H1 (cell line): ENCODE results near the gene TMCC3.

Source experiments
- BACH1 ChIP-seq: IDR thresholded peaks from 2 replicates; pipeline ENCODE4 v1.6.1; 2012; ENCODE audit warnings: low read length, improper control_type of control experiment
- HDAC6 ChIP-seq: IDR thresholded peaks from one replicate; pipeline ENCODE4 v1.7.1; 2012; ENCODE audit warnings: low read depth, mild to moderate bottlenecking, inconsistent platforms, low read length, moderate library complexity
- KDM1A ChIP-seq: fragments of 200-600, 300-600 bp; sonication (generic); IDR thresholded peaks from 2 replicates; pipeline ENCODE4 v1.7.1; 2016; ENCODE audit warnings: mild to moderate bottlenecking, low read length, borderline replicate concordance
- MAFK ChIP-seq: IDR thresholded peaks from 2 replicates; pipeline ENCODE4 v1.6.1; 2012; ENCODE audit warnings: low read depth, mild to moderate bottlenecking, improper control_type of control experiment, low read length
- POLR2AphosphoS5 ChIP-seq: IDR thresholded peaks from 2 replicates; pipeline ENCODE4 v1.6.1; 2011; ENCODE audit warnings: low read depth, low read length
- TAF1 ChIP-seq: IDR thresholded peaks from 2 replicates; pipeline ENCODE4 v1.6.1; 2011; ENCODE audit warnings: mild to moderate bottlenecking, low read depth, low read length
- TEAD4 ChIP-seq: IDR thresholded peaks from 2 replicates; pipeline ENCODE4 v1.6.1; 2012; ENCODE audit warnings: low read depth, low read length, inconsistent platforms, mixed read lengths

DNA sequence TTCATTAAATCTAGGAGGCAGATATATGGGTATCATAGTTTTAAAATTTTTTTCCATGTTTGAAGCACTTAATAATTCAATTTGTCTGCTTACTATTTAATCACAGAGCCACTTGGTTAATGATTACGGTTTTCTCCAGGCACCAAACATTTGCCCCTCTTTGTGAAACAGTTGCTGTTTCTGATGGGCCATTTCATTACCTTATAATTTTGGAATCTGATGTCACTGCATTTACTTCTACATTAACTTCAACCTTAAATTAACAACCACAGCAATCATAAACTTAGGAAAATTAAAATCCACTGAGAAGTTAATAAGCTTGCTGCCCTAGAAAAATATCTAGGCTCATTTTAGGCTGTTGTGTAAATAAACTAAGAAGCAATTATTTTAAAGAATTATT is 17.0 kb downstream of the TMCC3 start:
- TF ChIP-seq TAF1 (no peak), TEAD4 (no peak), HDAC6 (no peak), MAFK (no peak), BACH1 (no peak), POLR2AphosphoS5 (no peak), KDM1A (no peak)
